K562 (cell line): ENCODE results near the gene MRPL52. TPM values are rescaled to one million over a fixed set of nuclear protein-coding genes. Genes with fewer than 3 reads are reported as not detected.

Source experiments
- ATAC-seq: fragments of 200-7000 bp; cut with Tn5 transposase; 3 replicates; pipeline ENCODE4 v1.9.1; 2020; ENCODE audit warnings: moderate library complexity
- BruUV-seq: library from RNA; stranded (reverse); fragments of 400-500 nt; replicated peaks from 2 replicates; lab custom pipeline; 2021; lab: Mats Ljungman, UMichigan
- CTCF ChIA-PET: fragments of 300-600 bp; formaldehyde crosslinking; extraction: SDS; loops from one replicate; lab custom pipeline; 2021; ENCODE audit warnings: low intra/inter-chr PET ratio; lab: Yijun Ruan, JAX
- POLR2A ChIA-PET: fragments of 300-600, 350-650 bp; sonication (Branson Sonifier 250); formaldehyde crosslinking; extraction: SDS; loops from one replicate; lab custom pipeline; 2021; ENCODE audit warnings: antibody characterized with exemption, inconsistent platforms; lab: Yijun Ruan, JAX
- DNase-seq, 4 experiments: peaks; one replicate each; pipeline versions ENCODE4 v3.0.0 to v3.0.0-alpha.2; 2011 to 2018; ENCODE audit warnings: low spot score in 3 of 4, mixed read lengths in 3 of 4; ENCODE audit errors: extremely low read depth in 1 of 4
- FAIRE-seq: peaks from 2 replicates; lab custom pipeline; 2011; peaks lifted over from hg19 to GRCh38; lab: Jason Lieb, UNC
- H2AFZ ChIP-seq: 2 replicates; pipeline ENCODE4 v1.6.0; 2011; ENCODE audit warnings: low read depth, low read length, control low read depth, inconsistent platforms
- H3K27ac ChIP-seq: fragments of 200-600 bp; 3 replicates; pipeline ENCODE4 v1.8.0; 2011; ENCODE audit warnings: low read depth, mild to moderate bottlenecking, control low read depth, inconsistent platforms, low read length, moderate library complexity, mixed read lengths; ENCODE audit errors: extremely low read depth
- H3K27me3 ChIP-seq, 2 experiments: fragments of 300-600 bp in 1 of 2; 2 replicates in 1 of 2; 3 replicates in 1 of 2; pipeline versions ENCODE4 v1.6.0 to v1.8.0; 2011; ENCODE audit warnings: inconsistent platforms in 2 of 2, low read length in 2 of 2, mild to moderate bottlenecking in 1 of 2, mixed read lengths in 1 of 2, moderate library complexity in 1 of 2; ENCODE audit not compliant: control insufficient read depth in 2 of 2, insufficient read depth in 2 of 2
- H3K36me3 ChIP-seq: fragments of 300-600 bp; 3 replicates; pipeline ENCODE4 v1.8.0; 2011; ENCODE audit warnings: mild to moderate bottlenecking, low read length, inconsistent platforms; ENCODE audit not compliant: control insufficient read depth, insufficient read depth
- H3K4me1 ChIP-seq, 2 experiments: fragments of 200-600 bp in 1 of 2; replicated peaks in 1 of 2; 2 replicates in 1 of 2; 3 replicates in 1 of 2; pipeline versions ENCODE4 v1.5.1 to v1.8.0; 2011; ENCODE audit warnings: inconsistent platforms in 2 of 2, low read length in 2 of 2, mild to moderate bottlenecking in 1 of 2, mixed read lengths in 1 of 2, moderate library complexity in 1 of 2; ENCODE audit not compliant: control insufficient read depth in 2 of 2, insufficient read depth in 2 of 2
- H3K4me2 ChIP-seq: 2 replicates; pipeline ENCODE4 v1.6.1; 2011; ENCODE audit warnings: low read length, control low read depth, inconsistent platforms, mixed read lengths; ENCODE audit not compliant: insufficient read depth
- H3K4me3 ChIP-seq: fragments of 200-600 bp; sonication (generic), shearing (Covaris generic); 2 replicates; pipeline ENCODE4 v1.5.1; 2016; ENCODE audit warnings: control low read depth, inconsistent platforms
- H3K79me2 ChIP-seq: fragments of 200-600 bp; 3 replicates; pipeline ENCODE4 v1.8.0; 2011; ENCODE audit warnings: low read length, inconsistent platforms; ENCODE audit not compliant: control insufficient read depth, insufficient read depth
- H3K9ac ChIP-seq, 2 experiments: 2 replicates each; pipeline versions ENCODE4 v1.6.0 to v1.6.1; 2011; ENCODE audit warnings: low read depth in 2 of 2, low read length in 2 of 2, control low read depth in 1 of 2, inconsistent platforms in 1 of 2, mild to moderate bottlenecking in 1 of 2, mixed read lengths in 1 of 2; ENCODE audit not compliant: insufficient read depth in 1 of 2
- H3K9me1 ChIP-seq: one replicate; pipeline ENCODE4 v1.6.0; 2011; ENCODE audit warnings: inconsistent platforms, mild to moderate bottlenecking, low read length, moderate library complexity; ENCODE audit not compliant: control insufficient read depth, insufficient read depth
- H3K9me3 ChIP-seq: replicated peaks from 2 replicates; pipeline ENCODE4 v1.5.1; 2011; ENCODE audit warnings: low read depth, low read length, inconsistent platforms; ENCODE audit not compliant: control insufficient read depth, insufficient read depth
- H4K20me1 ChIP-seq: replicated peaks from 2 replicates; pipeline ENCODE4 v1.6.1; 2011; ENCODE audit warnings: low read length, inconsistent platforms, mixed read lengths; ENCODE audit not compliant: control insufficient read depth, insufficient read depth
- C11orf30 ChIP-seq: fragments of 450-650 bp; IDR thresholded peaks from 2 replicates; pipeline ENCODE4 v1.6.1; 2016; ENCODE audit warnings: low read depth, mild to moderate bottlenecking
- EP300 ChIP-seq: IDR thresholded peaks from 2 replicates; pipeline ENCODE4 v1.6.1; 2012; ENCODE audit warnings: low read length, improper control_type of control experiment
- MAFK ChIP-seq: IDR thresholded peaks from 2 replicates; pipeline ENCODE4 v1.6.1; 2011; ENCODE audit warnings: low read length, improper control_type of control experiment
- MEF2A ChIP-seq: IDR thresholded peaks from 2 replicates; pipeline ENCODE4 v1.6.1; 2011; ENCODE audit warnings: low read depth, mild to moderate bottlenecking, low read length, moderate library complexity; ENCODE audit not compliant: control insufficient read depth
- PHF20 ChIP-seq: fragments of 450-650 bp; IDR thresholded peaks from 2 replicates; pipeline ENCODE4 v1.6.1; 2018; ENCODE audit not compliant: partially characterized antibody
- RNF2 ChIP-seq: sonication (generic); IDR thresholded peaks from 2 replicates; pipeline ENCODE4 v1.6.1; 2016
- SMARCA4 ChIP-seq: fragments of 450-650 bp; IDR thresholded peaks from 2 replicates; pipeline ENCODE4 v1.6.1; 2016
- SPI1 ChIP-seq: IDR thresholded peaks from 2 replicates; pipeline ENCODE4 v1.6.1; 2011; ENCODE audit warnings: low read depth, low read length, control low read depth, borderline replicate concordance
- SRF ChIP-seq, 2 experiments: fragments of 250-450, 450-650 bp in 1 of 2; sonication (Bioruptor Pico) in 1 of 2; sonication (generic) in 1 of 2; formaldehyde crosslinking; IDR thresholded peaks; 2 replicates each; pipeline versions ENCODE4 v1.5.0 to v1.5.1; 2020 to 2022; ENCODE audit warnings: mild to moderate bottlenecking in 1 of 2, missing genetic modification reagents in 1 of 2
- TCFL5 ChIP-seq: fragments of 250-450 bp; sonication (Bioruptor Pico); conservative IDR thresholded peaks from 2 replicates; pipeline ENCODE4 v1.6.1; 2021; ENCODE audit warnings: mild to moderate bottlenecking, moderate library complexity, matching md5 sums
- ZNF124 ChIP-seq: sonication (generic); formaldehyde crosslinking; IDR thresholded peaks from 2 replicates; pipeline ENCODE4 v1.8.1; 2022; ENCODE audit warnings: missing genetic modification reagents
- ZNF232 ChIP-seq: sonication (generic); formaldehyde crosslinking; IDR thresholded peaks from 2 replicates; pipeline ENCODE4 v1.8.0; 2022; ENCODE audit warnings: mild to moderate bottlenecking, missing genetic modification reagents
- ZNF583 ChIP-seq: fragments of 250-450 bp; sonication (Bioruptor Pico); IDR thresholded peaks from 2 replicates; pipeline ENCODE4 v1.4.0; 2020
- WGBS: fragments of 100-300 bp; shearing (Covaris generic); methylation state at CpG from one replicate; pipeline ENCODE4 v1.1.6; 2016; ENCODE audit warnings: low coverage, mixed read lengths; ENCODE audit not compliant: insufficient coverage; ENCODE audit errors: missing lambda C conversion rate; 5-methylcytosine and 5-hydroxymethylcytosine counted together
- in situ Hi-C: fragments of 300-500 bp; cut with MboI; formaldehyde crosslinking; loops from 4 replicates; pipeline ENCODE4 v1.15.0; 2018; ENCODE audit warnings: inconsistent platforms, mixed read lengths
- intact Hi-C: fragments of 100-400 bp; cut with micrococcal nuclease; formaldehyde crosslinking; loops from 2 replicates; pipeline ENCODE4 v1.14.2; 2022
- polyA plus RNA-seq, 8 experiments: library from polyadenylated mRNA; depleted of rRNA in 4 of 8; stranded (reverse) in 5 of 8; unstranded in 3 of 8; fragments of >200 nt; fragmentation: Nextera tagmentation in 2 of 8; fragmentation: Illumina TruSeq in 1 of 8; extraction: Ambion mirVana in 2 of 8; extraction: Trizol in 1 of 8; gene quantifications; 2 replicates each; pipeline versions ENCODE4 v1.2.1 to v1.2.3, GENCODE V29; 2011 to 2014; ENCODE audit warnings: inconsistent platforms in 1 of 8, missing spikeins in 1 of 8
- total RNA-seq, 7 experiments: library from RNA; depleted of rRNA in 6 of 7; stranded (reverse); fragments of >200 nt in 6 of 7; fragmentation: Illumina TruSeq in 2 of 7; extraction: Trizol in 2 of 7; gene quantifications; 2 replicates each; pipeline versions ENCODE4 v1.2.1 to v1.2.3, GENCODE V29; 2011 to 2021; ENCODE audit warnings: low replicate concordance in 1 of 7
- TF ChIP-seq, protein P1 (sequence below): sonication (generic); formaldehyde crosslinking; IDR thresholded peaks from 2 replicates; pipeline ENCODE4 v1.8.1; 2022; ENCODE audit warnings: missing genetic modification reagents
- TF ChIP-seq, protein P2 (sequence below): fragments of 250-450 bp; sonication (Bioruptor Pico); IDR thresholded peaks from 2 replicates; pipeline ENCODE4 v1.4.0; 2020; ENCODE audit warnings: mild to moderate bottlenecking
- TF ChIP-seq, protein P3 (sequence below): fragments of 250-450 bp; sonication (Bioruptor Pico); IDR thresholded peaks from 2 replicates; pipeline ENCODE4 v1.5.0; 2022; ENCODE audit warnings: mild to moderate bottlenecking

Gene MRPL52
- total and polyA plus RNA-seq, 9 of the 15 experiments (the other 6 are each of a cell fraction or from before 2014, with no cell fraction given): 56.5 to 213 (median 168) TPM

DNA sequence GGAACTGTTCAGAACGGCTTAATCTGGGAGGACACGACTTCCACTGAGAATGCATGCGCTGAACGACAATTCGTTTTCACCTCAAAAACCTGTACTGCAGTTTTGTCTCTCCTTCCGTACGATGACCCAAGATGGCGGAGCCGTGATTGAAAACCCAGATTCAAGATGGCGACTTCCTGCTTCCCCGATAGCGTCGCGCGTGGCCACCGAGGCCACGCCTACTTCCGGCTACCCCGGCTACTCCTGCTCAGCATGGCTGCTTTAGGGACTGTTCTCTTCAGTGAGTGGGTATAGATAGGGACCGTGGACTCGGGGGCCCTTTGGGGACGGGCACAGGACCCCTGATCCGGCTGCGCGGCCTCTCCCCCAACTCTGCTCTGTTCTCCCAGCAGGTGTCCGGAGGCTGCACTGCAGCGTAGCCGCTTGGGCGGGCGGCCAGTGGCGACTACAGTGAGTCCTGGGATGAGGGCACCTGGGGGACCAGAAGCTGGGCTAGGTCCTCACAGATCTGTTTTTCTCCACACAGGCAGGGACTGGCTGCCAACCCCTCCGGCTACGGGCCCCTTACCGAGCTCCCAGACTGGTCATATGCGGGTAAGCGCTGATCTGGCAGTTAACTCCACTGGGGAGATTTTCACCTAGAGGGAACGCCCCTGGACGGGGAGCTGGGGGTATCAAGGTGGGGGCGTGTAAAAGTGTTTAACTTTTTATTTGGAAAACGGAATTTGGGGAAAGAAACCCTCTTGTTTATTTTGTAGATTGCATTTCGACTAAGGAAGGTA lies at the start of gene MRPL52 (continued):
- TF ChIP-seq TCFL5 (CRISPR knock-in tag) (no peak), ZNF232 (CRISPR knock-in tag) (no peak), MEF2A (no peak), RNF2 (no peak), ZNF124 (CRISPR knock-in tag) (no peak)

DNA sequence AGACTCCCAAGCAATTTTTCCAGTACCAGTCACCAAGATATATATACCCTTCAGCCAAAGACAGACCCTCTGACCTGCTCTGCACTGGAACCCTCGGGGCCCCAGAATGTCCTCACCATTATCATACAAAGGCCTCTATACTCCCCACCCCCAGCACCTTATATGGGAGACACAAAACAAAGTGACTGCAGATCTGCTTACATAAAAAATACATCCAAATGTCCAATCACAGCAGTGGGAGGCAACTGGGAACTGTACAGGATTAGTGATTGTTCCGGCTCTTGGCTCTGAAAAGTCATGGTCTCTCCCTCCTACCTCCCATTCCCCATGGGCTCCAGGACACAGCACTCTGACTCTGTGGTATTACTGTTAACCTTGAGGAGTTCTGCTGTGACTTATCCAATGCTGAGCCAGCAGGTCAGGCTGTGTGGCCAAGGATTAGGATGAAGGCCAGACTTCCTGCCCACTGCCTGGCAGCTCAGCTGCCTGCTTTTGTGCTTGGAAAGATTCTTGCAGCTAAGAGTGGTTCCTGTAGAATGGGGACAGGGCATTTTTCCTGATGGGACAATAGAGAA lies 49.5 kb upstream of the MRPL52 start:
- Histone ChIP-seq H3K9ac (peak overlapping the region in 1 of 2 experiments; percentile 14; a peak in 1 of 4 replicates), H4K20me1 (no peaks in the 10 kb centered on the region), H3K36me3 (no peaks in the 10 kb centered on the region), H2AFZ (peak overlapping the region; percentile 68), H3K9me3 (no peaks in the 10 kb centered on the region), H3K79me2 (no peaks in the 10 kb centered on the region), H3K9me1 (no peaks in the 10 kb centered on the region), H3K4me2 (no peak overlapping the region), H3K27me3 (no peaks in the 10 kb centered on the region), H3K27ac (no peak overlapping the region), H3K4me3 (no peak overlapping the region), H3K4me1 (peaks cover 0 to 8% of the 10 kb centered on the region in 2 experiments; a peak in 3 of 5 replicates)
- POLR2A ChIA-PET: interaction anchor here (1.8 kb wide), 1 partner anchor 14 kb away, joined by 5 read pairs; no protein-coding TSS in a partner anchor
- FAIRE-seq (peak; percentile 15), ATAC-seq (no peak; the same call in 2 of the 3 replicates), DNase-seq (no peak)
- CTCF ChIA-PET: interaction anchor here (5.5 kb wide), 1 partner anchor 72 kb away, joined by 68 read pairs; no protein-coding TSS in a partner anchor
- intact Hi-C loops: no loop called here
- no TSS peak for BruUV-seq
- 46% methylated on average over 2 of the region's 2 CpGs for WGBS
- in situ Hi-C loops: no loop called here
- TF ChIP-seq SPI1: no peak
- TF ChIP-seq, protein P1, sequence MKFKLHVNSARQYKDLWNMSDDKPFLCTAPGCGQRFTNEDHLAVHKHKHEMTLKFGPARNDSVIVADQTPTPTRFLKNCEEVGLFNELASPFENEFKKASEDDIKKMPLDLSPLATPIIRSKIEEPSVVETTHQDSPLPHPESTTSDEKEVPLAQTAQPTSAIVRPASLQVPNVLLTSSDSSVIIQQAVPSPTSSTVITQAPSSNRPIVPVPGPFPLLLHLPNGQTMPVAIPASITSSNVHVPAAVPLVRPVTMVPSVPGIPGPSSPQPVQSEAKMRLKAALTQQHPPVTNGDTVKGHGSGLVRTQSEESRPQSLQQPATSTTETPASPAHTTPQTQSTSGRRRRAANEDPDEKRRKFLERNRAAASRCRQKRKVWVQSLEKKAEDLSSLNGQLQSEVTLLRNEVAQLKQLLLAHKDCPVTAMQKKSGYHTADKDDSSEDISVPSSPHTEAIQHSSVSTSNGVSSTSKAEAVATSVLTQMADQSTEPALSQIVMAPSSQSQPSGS (CRISPR knock-in tag): no peak
- no peak for TF ChIP-seq PHF20
- TF ChIP-seq SRF (CRISPR knock-in tag; IDR thresholded peaks at IDR 0.05): no peak
- TF ChIP-seq ZNF583: no peak
- no peak for TF ChIP-seq MAFK
- TF ChIP-seq SMARCA4: no peak
- no peak for TF ChIP-seq EP300
- TF ChIP-seq, protein P2, sequence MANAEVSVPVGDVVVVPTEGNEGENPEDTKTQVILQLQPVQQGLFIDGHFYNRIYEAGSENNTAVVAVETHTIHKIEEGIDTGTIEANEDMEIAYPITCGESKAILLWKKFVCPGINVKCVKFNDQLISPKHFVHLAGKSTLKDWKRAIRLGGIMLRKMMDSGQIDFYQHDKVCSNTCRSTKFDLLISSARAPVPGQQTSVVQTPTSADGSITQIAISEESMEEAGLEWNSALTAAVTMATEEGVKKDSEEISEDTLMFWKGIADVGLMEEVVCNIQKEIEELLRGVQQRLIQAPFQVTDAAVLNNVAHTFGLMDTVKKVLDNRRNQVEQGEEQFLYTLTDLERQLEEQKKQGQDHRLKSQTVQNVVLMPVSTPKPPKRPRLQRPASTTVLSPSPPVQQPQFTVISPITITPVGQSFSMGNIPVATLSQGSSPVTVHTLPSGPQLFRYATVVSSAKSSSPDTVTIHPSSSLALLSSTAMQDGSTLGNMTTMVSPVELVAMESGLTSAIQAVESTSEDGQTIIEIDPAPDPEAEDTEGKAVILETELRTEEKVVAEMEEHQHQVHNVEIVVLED (CRISPR knock-in tag): no peak
- 0 out of 2 replicates have a peak, but pooled peaks have one; percentile 9 for TF ChIP-seq C11orf30
- TF ChIP-seq, protein P3, sequence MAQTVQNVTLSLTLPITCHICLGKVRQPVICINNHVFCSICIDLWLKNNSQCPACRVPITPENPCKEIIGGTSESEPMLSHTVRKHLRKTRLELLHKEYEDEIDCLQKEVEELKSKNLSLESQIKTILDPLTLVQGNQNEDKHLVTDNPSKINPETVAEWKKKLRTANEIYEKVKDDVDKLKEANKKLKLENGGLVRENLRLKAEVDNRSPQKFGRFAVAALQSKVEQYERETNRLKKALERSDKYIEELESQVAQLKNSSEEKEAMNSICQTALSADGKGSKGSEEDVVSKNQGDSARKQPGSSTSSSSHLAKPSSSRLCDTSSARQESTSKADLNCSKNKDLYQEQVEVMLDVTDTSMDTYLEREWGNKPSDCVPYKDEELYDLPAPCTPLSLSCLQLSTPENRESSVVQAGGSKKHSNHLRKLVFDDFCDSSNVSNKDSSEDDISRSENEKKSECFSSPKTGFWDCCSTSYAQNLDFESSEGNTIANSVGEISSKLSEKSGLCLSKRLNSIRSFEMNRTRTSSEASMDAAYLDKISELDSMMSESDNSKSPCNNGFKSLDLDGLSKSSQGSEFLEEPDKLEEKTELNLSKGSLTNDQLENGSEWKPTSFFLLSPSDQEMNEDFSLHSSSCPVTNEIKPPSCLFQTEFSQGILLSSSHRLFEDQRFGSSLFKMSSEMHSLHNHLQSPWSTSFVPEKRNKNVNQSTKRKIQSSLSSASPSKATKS: no peak
